Measurements from ENCODE around the gene CBLN3.
A peak's percentile ranks its signal among the peaks of the same experiment; 100 is the strongest.

The CBLN3 gene

DNA sequence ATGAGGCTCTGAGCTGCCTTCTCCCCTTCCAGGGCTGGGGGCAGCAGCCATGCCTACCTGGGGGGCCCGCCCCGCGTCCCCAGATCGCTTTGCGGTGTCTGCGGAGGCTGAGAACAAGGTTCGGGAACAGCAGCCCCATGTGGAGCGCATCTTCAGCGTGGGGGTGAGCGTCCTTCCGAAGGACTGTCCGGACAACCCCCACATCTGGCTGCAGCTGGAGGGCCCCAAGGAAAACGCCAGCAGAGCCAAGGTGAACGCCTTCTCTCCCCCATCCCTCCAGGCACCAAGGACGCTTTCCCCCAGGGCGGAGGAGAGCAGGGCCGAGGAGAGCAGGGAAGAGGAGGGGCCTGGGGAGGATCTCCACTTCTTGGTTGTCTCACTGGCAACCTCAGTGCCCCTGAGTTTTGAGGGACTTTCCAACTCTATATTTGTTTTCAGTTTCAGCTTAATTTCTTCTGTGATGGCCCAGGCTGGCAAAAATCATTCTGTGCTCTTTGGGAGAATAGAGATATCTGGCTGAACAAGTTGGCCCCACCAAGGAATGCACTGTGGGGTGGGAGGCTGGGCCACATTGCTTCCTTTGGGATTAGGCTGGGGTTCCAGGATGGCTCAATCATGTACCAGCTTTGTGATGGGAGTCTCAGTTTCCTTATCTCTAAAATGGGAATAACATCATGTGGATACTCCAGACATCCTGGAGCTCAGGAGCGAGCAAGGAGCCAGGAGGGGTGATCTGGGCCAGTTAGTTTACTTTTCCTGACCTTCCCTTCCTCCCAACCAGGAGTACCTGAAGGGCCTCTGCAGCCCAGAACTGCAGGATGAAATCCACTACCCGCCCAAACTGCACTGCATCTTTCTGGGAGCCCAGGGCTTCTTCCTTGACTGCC lies 1.5 kb upstream of the CBLN3 start:
- TF ChIP-seq FOXP2 (optimal IDR thresholded peaks at IDR 0.05; ENCODE audit: control extremely low read depth, extremely low read length, insufficient read depth) = no peak
- TF ChIP-seq EZH2 (IDR thresholded peaks at IDR 0.05) = no peak
- TF ChIP-seq POLR2AphosphoS5 (IDR thresholded peaks at IDR 0.05; ENCODE audit: borderline replicate concordance, low read depth, low read length) = no peak
- Histone ChIP-seq H3K4me3 (peak overlapping the region; percentile 82), H3K9me3 (ENCODE audit: low read depth, low read length) (no peaks in the 10 kb centered on the region), H3K36me3 (ENCODE audit: insufficient read depth, low read length) (peaks cover 4% of the 10 kb centered on the region; the same call in 1 of the 2 replicates), H3K27ac (no peak overlapping the region), H3K9ac (ENCODE audit: insufficient read length) (peak overlapping the region; percentile 84)
- no peak for DNase-seq (ENCODE audit: low read depth, low spot score)

- Histone ChIP-seq H3K36me3 (ENCODE audit: insufficient read depth, low read length) (peaks cover 4% of the 10 kb centered on the region; the same call in 1 of the 2 replicates), H3K4me3 (peak overlapping the region; percentile 82), H3K27ac (no peak overlapping the region), H3K9ac (ENCODE audit: insufficient read length) (peak overlapping the region; percentile 84), H3K9me3 (ENCODE audit: low read depth, low read length) (no peaks in the 10 kb centered on the region)
- TF ChIP-seq FOXP2 (optimal IDR thresholded peaks at IDR 0.05; ENCODE audit: control extremely low read depth, extremely low read length, insufficient read depth) (no peak), POLR2AphosphoS5 (IDR thresholded peaks at IDR 0.05; ENCODE audit: borderline replicate concordance, low read depth, low read length) (no peak), EZH2 (IDR thresholded peaks at IDR 0.05) (no peak)
- DNase-seq (ENCODE audit: low read depth, low spot score) = no peak
Observed at GRCh38 chr14:24430143-24430681, 744 bp upstream of the CBLN3 start.

- peaks cover 4% of the 10 kb centered on the region; the same call in 1 of the 2 replicates for H3K36me3 ChIP-seq (ENCODE audit: insufficient read depth, low read length)
- no peak overlapping the region for H3K4me3 ChIP-seq
- H3K9me3 ChIP-seq (ENCODE audit: low read depth, low read length) = no peaks in the 10 kb centered on the region
- no peak overlapping the region for H3K27ac ChIP-seq
- H3K9ac ChIP-seq (ENCODE audit: insufficient read length) = peak overlapping the region; percentile 84
- TF ChIP-seq FOXP2 (optimal IDR thresholded peaks at IDR 0.05; ENCODE audit: control extremely low read depth, extremely low read length, insufficient read depth) (no peak), POLR2AphosphoS5 (IDR thresholded peaks at IDR 0.05; ENCODE audit: borderline replicate concordance, low read depth, low read length) (no peak), EZH2 (IDR thresholded peaks at IDR 0.05) (no peak)
- no peak for DNase-seq (ENCODE audit: low read depth, low spot score)
Observed at GRCh38 chr14:24428628-24429394, 657 bp downstream of the CBLN3 start.

DNA sequence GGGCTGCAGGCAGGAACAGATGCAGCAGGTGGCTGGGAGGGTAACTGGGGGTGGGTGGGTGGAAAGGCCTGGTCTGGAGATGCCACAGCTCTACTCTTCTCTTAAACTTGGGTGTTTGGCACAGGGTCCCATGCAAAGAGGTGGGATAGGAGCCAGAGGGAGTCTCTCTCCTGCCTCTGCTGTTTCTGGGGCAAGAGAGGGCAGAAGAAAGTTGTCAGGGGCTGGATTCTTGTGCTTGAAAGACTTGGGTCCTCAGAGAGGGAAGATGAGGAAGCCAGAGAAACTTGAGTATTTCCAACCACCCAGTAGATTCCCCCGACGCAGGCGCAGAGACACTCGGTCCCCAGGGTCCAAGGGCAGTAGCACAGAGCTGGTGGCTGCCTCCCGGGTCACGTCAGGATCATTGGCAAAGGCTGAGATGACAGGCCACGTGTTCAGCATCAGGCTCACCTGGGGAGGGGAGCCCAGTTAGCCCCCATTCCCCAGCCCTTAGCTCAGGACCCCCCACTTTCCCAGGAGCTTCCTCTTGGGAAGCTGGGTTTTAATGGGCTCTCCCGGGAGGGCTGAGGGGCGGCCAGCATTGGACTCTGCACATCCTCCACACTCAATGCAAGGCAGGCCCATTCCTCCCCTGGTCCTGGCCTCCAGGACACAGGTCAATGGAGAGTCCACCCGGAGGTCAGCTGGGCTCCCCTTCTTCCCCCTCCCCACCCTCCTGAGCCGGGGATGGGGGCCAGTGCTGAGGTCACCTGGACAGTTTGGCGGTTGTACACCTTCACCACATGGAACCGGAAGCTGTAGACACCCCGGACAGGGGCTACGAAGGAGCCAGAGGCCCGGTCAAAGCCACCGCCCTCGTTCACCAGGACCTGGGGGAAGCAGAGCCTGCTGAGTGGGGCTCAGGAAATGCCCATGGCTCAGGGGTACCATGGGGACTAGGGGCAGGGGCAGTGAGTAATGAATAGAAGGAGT lies 1.6 kb downstream of the CBLN3 start:
- DNase-seq (ENCODE audit: low read depth, low spot score) = no peak
- H3K9me3 ChIP-seq (ENCODE audit: low read depth, low read length) = no peaks in the 10 kb centered on the region
- TF ChIP-seq POLR2AphosphoS5 (IDR thresholded peaks at IDR 0.05; ENCODE audit: borderline replicate concordance, low read depth, low read length) (no peak), FOXP2 (optimal IDR thresholded peaks at IDR 0.05; ENCODE audit: control extremely low read depth, extremely low read length, insufficient read depth) (no peak), EZH2 (IDR thresholded peaks at IDR 0.05) (no peak)
- no peak overlapping the region for H3K9ac ChIP-seq (ENCODE audit: insufficient read length)
- no peak overlapping the region for H3K4me3 ChIP-seq
- no peak overlapping the region for H3K27ac ChIP-seq
- peaks cover 1% of the 10 kb centered on the region; the same call in 1 of the 2 replicates for H3K36me3 ChIP-seq (ENCODE audit: insufficient read depth, low read length)

- no peak overlapping the region for H3K9ac ChIP-seq (ENCODE audit: insufficient read length)
- no peaks in the 10 kb centered on the region for H3K36me3 ChIP-seq (ENCODE audit: insufficient read depth, low read length)
- DNase-seq (ENCODE audit: low read depth, low spot score) = no peak
- TF ChIP-seq FOXP2 (optimal IDR thresholded peaks at IDR 0.05; ENCODE audit: control extremely low read depth, extremely low read length, insufficient read depth) (no peak), POLR2AphosphoS5 (IDR thresholded peaks at IDR 0.05; ENCODE audit: borderline replicate concordance, low read depth, low read length) (no peak), EZH2 (IDR thresholded peaks at IDR 0.05) (no peak)
- H3K9me3 ChIP-seq (ENCODE audit: low read depth, low read length) = no peaks in the 10 kb centered on the region
- H3K4me3 ChIP-seq = no peak overlapping the region
- no peak overlapping the region for H3K27ac ChIP-seq
Observed at GRCh38 chr14:24426912-24427536, 2.4 kb downstream of the CBLN3 start.

GRCh38 chr14:24426150-24426911 lies 3.1 kb downstream of the CBLN3 start:
- no peak for DNase-seq (ENCODE audit: low read depth, low spot score)
- Histone ChIP-seq H3K27ac (no peak overlapping the region), H3K9ac (ENCODE audit: insufficient read length) (no peak overlapping the region), H3K9me3 (ENCODE audit: low read depth, low read length) (no peaks in the 10 kb centered on the region), H3K4me3 (no peak overlapping the region), H3K36me3 (ENCODE audit: insufficient read depth, low read length) (no peaks in the 10 kb centered on the region)
- TF ChIP-seq EZH2 (IDR thresholded peaks at IDR 0.05) = no peak
- no peak for TF ChIP-seq POLR2AphosphoS5 (IDR thresholded peaks at IDR 0.05; ENCODE audit: borderline replicate concordance, low read depth, low read length)
- no peak for TF ChIP-seq FOXP2 (optimal IDR thresholded peaks at IDR 0.05; ENCODE audit: control extremely low read depth, extremely low read length, insufficient read depth)

Measured in SK-N-MC (cell line).